Endothelial cell of hepatic sinusoid (primary cell): ENCODE results near the gene NDUFS3.
"Not testable (repeated sequence)": the region's sequence is repeated elsewhere in the genome, so short reads cannot be mapped to it uniquely, and the experiment has no call there.

Source experiments
- in situ Hi-C: cut with HindIII; loops from 2 replicates; pipeline ENCODE4 v1.10.0; 2017; ENCODE audit warnings: low sequenced_read_pairs

The NDUFS3 gene

DNA sequence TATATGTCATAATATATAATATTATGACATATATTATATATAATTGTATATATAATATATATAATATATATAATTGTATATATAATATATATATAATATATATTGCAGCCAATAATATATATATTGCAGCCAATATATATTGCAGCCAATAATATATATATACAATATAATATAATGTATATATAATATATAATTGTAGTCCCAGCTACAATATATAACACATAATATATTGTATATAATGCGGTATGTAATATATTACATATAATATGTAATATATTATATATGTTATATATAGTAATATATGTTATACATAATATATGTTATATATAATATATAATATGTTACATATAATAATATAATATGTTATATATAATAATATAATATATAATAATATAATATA lies 20.2 kb upstream of the NDUFS3 start:
- in situ Hi-C loops, result loop anchor here (5.0 kb wide), 1 partner anchor 91 kb away; no protein-coding TSS in a partner anchor

DNA sequence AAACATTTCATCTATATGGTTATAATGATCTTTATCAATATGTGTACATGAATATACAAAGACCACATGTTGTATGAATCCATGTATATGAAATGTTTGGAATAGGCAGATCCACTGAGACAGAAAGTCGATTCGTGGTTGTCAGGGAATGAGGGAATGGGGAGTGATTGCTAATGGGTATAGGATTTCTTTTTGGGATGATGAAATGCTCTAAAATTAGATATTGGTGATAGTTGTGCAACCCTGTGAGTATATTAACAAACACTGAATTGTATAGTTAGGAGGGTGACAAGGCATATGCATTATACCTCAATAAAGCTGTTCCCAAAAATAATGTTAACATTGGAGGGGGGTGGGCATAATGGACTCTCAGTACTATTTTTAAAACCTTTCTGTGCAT lies 18.4 kb upstream of the NDUFS3 start:
- in situ Hi-C loops, result no loop called here

DNA sequence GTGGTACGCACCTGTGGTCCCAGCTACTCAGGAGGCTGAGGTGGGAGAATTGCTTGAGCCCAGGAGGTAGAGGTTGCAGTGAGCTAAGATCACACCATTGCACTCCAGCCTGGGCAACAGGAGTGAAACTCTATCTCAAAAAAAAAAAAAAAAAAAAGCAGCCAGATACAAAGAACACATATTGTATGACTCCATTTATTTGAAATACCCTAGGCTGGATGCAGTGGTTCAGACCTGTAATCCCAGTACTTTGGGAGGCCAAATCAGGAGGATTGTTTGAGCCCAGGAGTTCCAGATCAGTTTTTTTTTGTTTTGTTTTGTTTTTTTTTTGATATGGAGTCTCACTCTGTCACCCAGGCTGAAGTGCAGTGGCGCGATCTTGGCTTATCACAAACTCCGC lies 16.5 kb upstream of the NDUFS3 start:
- in situ Hi-C loops, result not testable (repeated sequence)

DNA sequence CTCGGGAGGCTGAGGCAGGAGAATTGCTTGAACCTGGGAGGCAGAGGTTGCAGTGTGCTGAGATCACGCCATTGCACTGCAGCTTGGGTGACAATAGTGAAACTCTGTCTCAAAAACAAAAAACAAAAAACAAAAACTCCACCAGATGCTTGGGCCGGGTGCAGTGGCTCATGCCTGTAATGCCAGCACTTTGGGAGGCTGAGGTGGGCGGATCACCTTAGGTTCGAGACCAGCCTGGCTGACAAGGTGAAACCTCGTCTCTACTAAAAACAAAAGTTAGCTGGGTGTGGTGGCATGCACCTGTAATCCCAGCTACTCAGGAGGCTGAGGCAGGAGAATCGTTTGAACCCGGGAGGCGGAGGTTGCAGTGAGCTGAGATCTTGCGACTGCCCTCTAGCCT lies 14.5 kb upstream of the NDUFS3 start:
- in situ Hi-C loops, result not testable (repeated sequence)

DNA sequence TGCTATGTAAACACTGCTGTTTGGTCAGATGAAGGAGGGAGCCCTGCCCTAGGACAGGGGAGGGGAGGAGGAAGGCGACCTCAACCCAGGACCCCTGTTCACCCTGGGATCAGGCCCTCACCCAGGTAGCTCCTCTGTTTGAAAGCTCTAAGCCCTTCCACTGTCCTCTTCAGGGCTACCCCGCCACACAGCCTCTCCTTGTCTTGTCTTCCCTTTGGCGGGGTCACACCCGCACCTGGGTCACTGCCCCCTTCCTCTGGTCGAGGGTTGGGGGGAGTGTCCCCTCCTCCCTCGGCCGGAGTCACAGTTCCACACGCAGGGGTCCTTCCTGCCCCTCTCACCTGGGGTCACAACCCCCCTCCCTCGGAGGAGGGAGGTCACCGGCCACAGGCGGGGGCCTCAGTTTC lies 13.9 kb upstream of the NDUFS3 start:
- in situ Hi-C loops, result no loop called here

DNA sequence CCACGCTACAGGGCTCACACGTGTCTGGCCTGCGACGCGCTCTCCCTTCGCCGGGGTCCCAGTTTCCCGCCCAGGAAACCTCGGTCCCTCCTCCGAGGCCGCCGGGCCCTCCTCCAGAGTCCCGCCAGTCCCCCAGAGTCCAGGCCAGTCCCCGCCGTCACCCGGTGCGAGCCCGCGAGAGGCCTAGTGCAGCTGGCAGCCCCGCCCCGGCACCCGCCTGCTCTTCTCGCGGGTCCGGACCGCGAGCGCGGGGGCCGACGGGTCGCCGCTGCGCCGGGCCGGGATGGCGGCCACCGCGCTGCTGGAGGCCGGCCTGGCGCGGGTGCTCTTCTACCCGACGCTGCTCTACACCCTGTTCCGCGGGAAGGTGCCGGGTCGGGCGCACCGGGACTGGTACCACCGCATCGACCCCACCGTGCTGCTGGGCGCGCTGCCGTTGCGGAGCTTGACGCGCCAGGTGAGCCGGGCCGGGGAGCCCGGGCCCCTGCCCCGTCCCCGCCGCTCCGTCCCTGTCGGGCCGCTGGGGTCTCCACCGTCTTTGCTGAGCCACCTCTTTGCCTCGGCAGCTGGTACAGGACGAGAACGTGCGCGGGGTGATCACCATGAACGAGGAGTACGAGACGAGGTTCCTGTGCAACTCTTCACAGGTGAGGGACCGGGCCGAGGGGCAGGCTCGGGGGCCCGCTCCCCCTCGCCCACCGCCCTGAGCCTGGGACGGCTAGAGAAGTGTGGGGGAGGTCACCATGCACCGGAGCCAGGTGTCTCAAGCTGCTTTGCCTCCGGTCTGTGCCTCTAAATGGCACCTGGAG lies 13.3 kb upstream of the NDUFS3 start, which contains the start of gene PTPMT1:
PTPMT1 (plus strand) TSS at position 260 of the 809 bp plus-strand sequence; CDS start at position 284, 24 bp downstream.
- in situ Hi-C loops, result no loop called here

DNA sequence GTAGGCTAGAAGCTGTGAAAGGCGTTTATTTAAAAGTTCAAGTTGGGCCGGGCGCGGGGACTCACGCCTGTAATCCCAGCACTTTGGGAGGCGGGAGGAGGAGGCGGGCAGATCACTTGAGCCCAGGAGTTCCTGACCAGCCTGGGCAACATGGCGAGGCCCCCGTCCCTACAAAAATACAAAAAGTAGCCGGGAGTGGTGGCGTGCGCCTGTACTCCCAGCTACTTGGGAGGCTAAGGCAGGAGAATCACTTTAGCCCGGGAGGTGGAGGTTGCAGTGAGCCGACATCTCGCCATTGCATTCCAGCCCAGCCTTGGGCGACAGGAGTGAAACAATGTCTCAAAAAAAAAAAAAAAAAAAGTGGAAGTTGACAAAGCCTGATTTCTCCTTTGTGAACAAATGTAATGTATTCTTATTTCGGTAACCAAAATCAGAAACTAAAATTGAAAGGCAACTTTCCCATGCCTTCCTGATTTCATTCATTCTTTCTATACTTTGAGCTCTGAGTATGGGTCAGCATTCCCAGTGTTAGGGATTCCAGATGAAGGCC lies 12.7 kb upstream of the NDUFS3 start:
- in situ Hi-C loops, result no loop called here

DNA sequence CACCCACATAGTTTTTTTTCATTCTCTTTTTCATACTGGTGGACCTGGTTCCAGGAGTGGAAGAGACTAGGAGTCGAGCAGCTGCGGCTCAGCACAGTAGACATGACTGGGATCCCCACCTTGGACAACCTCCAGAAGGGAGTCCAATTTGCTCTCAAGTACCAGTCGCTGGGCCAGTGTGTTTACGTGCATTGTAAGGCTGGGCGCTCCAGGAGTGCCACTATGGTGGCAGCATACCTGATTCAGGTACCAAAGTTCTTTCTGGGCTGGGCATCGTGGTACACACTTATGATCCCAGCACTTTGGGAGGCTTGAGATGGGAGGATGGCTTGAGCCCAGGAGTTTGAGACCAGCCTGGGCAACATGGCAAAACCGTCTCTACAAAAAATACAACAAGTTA lies 9.2 kb upstream of the NDUFS3 start:
- in situ Hi-C loops, result loop anchor here (10.0 kb wide), 1 partner anchor 55 kb away; no protein-coding TSS in a partner anchor

DNA sequence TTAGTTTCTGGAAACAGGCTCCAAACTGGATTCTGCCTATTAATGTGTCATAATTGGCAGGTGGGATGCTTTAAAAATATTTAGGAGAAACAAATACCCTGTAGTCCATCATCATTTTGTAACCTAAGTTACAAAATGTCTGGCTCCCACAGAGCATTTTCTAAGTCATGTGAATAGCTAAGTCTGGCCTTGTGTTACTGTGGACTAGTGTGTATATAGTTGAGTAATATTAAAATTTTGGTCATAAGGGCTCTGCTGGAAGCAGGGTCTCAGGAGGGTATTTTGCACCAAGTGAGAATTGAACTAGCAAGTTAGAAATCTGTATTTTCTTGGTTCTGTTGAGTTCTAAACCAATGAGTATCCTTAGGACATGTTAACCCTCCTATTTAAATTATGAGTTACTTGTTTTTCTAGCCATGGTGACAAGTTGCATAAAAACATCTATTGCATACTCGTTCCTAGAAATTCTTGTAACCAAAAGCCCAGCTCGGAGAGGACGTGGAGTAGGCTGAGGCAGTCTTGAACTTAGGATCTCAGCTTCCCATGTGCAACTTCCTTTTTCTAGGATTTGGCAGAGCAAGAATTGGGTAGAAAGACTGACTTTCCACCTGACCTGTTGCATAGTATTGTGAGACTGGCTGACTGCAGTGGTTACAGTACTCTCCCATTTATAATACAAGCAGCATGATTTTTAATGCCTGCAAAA lies 8.1 kb upstream of the NDUFS3 start:
- in situ Hi-C loops, result loop anchor here (10.0 kb wide), 1 partner anchor 54 kb away; no protein-coding TSS in a partner anchor

DNA sequence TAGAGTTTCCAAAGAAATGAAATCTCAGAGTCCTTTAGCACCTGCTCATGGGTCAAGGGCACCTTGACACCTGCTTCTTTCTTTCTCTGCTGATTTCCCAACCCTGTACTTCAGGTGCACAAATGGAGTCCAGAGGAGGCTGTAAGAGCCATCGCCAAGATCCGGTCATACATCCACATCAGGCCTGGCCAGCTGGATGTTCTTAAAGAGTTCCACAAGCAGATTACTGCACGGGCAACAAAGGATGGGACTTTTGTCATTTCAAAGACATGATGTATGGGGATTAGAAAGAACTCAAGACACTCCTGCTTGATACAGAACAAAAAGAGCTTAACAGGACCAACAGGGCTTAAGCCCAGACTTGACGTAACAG lies 7.5 kb upstream of the NDUFS3 start:
- in situ Hi-C loops, result loop anchor here (10.0 kb wide), 1 partner anchor 53 kb away; no protein-coding TSS in a partner anchor

DNA sequence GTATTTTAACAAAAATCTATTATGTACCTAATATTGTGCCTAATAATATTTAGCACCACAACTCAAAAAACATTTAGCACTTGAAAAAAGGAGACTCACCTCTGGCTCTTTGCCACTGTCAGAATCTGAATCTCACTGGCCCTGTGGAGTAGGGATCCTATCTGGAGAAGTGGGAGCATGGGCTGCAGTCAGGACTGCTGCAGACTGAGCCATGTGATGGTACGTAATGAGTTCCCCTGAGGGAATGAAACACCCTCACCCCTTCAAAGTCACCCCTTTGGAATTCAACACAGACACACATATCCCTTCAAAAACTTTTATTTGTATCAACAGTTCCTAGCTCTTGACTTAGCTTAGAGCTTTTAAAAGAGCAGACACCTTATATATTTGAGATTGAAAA lies 7.0 kb upstream of the NDUFS3 start:
- in situ Hi-C loops, result loop anchor here (10.0 kb wide), 1 partner anchor 53 kb away; no protein-coding TSS in a partner anchor

DNA sequence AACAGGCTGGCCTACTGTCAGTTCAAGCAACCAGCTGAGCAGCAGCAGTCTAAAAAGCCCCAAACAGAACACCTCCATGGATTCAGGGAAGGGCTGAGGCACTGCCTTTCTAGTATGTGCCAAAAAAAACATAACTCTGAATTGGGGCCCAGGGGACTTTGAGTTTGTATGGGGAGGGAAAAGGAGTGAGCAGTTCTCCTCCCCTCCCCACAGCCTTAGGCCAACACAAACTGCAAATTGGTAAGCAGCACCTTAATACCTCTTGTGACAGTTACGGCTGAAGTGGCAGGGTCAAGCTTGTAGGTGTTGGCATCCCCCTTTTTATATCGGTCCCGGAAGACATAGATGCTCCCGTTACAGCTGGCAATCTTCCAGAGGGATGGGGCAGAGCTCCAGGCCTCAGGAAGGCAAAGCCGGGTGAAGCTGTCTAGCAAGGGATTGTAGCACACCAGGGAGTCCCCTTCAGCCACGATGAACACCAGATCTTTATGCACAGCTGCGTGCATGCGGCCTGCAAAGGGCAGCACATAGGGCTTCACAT lies 6.1 kb upstream of the NDUFS3 start:
- in situ Hi-C loops, result loop anchor here (10.0 kb wide), 1 partner anchor 52 kb away; no protein-coding TSS in a partner anchor

DNA sequence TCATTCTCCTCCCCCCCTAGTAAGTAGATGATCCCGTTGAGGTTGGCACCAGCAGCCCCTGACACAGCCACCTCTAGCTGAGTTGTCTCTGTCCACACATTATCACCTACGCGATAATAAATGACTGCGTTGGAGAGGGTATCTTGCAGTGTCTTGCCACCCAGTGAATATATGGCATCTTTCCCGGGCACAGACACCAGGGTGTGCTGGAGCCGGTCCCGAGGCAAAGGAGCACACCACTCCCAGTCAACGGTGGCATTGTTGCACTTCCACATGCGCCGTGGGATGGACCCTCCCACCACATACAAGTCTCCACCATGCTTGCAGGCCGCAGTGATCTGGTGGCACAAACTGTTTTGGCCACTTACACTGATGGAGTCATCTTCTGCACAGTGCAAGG lies 5.6 kb upstream of the NDUFS3 start:
- in situ Hi-C loops, result loop anchor here (10.0 kb wide), 1 partner anchor 51 kb away; no protein-coding TSS in a partner anchor

DNA sequence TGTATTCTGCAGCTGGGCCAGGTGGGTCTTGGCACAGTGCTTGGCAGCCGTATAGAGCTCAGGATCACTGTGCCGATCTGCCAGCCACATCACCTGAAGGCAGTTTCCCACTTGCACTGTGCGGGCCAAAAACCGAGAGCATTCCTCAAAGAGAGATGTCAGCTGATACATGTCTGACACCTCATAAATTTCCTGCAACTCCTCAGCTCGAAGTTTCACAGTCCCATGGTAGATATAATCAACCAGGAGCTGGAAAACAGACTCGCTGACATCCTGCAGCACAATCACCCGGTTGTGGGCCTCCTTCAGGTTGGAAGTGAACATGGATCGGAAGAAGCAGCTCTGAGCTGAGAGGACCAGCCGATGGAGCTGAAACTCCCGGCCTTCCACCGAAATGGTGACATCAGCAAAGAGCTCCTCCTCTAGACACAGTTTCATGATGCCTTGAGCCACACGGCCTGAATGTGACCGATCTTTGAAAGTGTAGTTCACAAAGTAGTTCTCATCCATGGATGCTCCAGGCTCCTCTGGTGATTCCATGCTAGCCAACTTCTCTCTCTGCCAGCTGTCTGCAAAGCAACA lies 1.3 kb upstream of the NDUFS3 start:
- in situ Hi-C loops, result loop anchor here (5.0 to 10.0 kb wide), 2 partner anchors 35 to 47 kb away; no protein-coding TSS in a partner anchor

DNA sequence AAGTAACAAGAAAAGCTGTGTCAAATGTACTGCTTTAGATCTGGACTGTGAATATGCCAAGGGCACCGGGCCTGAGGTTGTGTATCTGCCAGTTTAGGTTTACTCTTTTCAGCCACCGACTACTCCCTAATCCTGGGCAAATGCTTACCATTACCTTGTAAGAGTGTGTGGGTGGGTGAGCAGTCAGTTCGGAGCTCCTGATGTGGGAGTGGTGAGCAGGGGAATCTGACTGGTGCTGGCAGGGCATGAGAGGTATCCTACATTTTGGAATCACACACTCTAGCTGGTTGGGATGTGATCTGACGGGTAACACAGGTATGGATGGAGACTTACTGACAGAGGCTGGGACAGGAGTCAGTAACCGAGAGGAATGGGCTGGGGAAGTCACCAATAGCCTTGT lies 5.0 kb downstream of the NDUFS3 start:
- in situ Hi-C loops, result no loop called here

DNA sequence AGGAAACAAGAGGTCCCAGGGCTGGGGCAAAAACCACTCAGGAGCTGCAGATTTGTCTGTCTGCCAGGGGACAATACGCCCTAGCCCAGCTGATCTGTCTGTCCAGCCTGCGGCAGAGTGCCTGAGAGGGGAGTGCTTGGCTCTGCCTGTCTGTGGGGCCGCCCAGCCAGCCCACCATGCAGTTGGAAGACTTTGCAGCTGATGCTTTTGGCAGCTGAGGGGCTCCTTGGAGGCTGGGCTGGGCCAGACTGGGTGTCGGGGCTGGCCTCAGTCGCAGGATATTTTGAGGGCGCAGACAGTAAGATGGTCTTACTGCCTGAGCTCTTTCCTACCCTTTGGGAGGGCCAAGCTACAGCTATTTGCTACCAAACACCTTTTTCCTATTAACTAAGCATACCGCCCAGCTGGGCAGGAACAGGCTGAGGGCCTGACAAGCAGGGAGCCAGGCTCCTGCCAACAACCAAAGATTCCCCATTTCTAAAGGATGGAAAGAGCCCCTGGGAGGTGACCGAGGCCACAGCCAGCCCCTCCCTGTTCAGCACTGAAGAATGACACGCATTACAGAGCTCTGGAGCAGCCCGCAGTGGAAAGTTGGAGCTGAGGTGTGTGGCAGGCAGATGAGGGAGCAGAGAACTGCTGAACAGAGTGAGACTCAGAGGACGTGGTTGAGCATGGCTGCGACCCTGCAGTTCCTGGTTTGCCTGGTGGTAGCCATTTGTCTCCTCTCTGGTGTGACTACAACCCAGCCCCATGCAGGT lies 7.4 kb downstream of the NDUFS3 start, which contains the start of gene FAM180B:
FAM180B (plus strand) TSS at position 581 of the 758 bp plus-strand sequence; CDS start at position 672, 91 bp downstream.
- in situ Hi-C loops, result no loop called here

DNA sequence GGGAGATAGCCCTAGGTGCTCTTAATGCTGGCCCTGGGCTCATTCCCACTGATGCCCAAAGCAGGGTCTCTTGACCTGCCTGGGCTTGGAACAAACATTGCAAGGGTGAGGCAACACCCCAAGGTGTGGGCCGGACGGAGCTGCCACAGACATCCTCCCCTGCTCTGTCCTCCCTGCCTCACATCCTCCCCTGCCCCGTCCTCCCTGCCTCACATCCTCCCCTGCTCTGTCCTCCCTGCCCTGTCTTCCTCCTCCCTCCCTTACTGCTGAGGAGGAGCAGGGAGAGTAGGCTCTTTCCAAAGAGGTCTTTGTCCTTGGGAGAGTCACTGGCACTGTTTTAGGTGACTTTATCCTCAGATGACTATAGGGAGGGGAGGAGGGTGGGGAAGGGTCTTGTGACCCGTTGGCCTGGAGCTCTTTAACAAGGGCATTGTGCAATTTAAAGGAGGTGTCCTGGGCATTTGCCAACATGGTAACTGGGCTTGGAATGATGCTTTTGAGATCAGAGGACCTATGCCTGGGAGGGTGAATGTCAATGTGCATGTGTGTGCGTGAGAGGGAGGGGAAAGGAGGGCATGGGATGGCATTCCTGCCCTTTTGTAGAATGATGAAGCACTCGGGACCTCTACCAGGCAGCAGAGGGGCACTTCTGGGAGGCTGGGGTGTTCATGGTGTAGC lies 8.3 kb downstream of the NDUFS3 start:
- in situ Hi-C loops, result no loop called here

DNA sequence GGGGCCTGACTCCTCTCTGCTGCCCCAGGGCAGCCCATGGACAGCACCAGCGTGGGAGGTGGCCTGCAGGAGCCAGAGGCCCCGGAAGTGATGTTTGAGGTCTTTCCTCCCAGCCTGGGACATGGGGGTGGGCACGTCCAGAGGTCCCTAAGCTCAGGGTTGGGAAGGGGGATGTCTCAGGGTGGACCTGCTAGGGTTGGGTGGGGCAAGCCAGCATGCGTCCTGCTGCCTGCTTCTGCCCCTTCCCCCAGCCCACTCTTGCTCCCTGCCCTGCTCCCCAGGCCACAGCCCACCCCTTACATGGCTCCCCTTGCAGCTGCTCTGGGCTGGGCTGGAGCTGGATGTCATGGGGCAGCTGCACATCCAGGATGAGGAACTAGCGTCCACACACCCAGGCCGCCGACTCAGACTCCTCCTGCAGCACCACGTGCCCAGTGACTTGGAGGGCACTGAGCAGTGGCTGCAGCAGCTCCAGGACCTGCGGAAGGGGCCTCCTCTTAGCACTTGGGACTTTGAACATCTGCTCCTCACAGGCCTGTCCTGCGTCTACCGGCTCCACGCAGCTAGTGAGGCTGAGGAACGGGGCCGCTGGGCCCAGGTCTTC lies 9.0 kb downstream of the NDUFS3 start:
- in situ Hi-C loops, result no loop called here

DNA sequence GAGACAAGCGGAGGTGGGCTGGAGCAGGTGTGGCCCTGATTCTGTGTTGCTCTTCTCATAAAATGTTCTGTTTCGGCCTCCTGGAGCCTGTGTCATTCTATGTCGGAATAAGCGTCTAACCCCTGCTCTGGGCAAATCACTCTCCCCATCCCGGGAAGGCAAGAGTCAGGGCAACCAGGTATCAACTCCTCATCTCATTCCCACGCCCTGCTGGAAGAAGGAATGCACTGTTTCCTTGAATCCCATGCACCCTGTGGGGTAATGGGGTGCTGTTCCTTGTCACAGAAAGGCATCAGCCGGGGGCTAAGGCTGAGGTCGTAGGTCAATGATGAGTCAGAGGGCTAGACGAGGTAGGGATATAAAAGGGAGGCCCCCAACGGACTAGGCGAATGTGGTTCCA lies 10.2 kb downstream of the NDUFS3 start:
- in situ Hi-C loops, result no loop called here
